NCI-H526 (cell line): ENCODE measurements around the gene OR5A2.
"Not testable (repeated sequence)": the region's sequence is repeated elsewhere in the genome, so short reads cannot be mapped to it uniquely, and the experiment has no call there.

Experiments
- DNase-seq, 2 experiments: peaks; one replicate each; lab custom pipeline; 2025; lab: John Stamatoyannopoulos, UW

Gene OR5A2

GRCh38 chr11:59380263-59381059 is 45.8 kb downstream of the OR5A2 start:
- DNase-seq = no peak

- DNase-seq = not testable (repeated sequence)
These were observed 53.9 kb downstream of the OR5A2 start for GRCh38 chr11:59372324-59372723.

DNA sequence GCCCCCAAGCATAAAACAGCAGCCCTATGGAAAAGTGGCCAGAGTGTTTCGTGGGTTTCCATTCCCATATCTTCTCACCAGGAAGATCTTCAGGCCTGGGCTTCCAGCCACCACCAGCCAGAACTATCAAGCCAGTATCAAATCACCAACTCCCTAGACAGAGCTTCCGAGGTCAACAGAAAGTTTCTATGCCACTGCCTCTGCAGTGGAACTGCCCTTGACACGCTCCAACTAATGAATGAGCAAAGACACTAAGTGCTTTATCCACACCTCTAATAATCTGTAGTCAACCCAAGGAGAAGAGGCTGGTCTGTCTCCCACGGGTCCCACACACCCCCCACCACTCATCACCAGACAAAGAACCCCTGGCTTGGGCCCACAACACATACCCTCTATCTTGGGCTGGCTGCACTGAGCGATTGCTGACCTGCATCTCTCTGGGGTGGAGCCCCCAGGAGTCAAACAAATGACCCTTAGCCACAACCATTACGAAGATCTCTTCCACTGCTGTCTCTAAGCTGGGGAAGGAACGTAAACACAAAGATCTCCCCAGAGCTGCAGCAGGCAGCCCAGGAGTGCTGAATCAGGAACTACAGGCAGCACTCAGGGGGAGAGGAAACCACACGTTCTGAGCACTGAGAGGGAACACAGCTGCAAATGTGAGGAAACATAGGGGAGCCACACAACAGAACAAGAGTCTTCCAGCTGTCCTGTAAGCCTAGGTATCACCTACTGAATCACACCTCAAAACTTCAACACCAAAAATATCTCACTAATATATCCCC is 57.8 kb downstream of the OR5A2 start:
- DNase-seq = no peak
